IPS-NIHi11 (cell line): ENCODE measurements around the gene VSTM2B.

Experiments
- DNase-seq: peaks from one replicate; pipeline ENCODE4 v3.0.0; 2012; ENCODE audit warnings: mixed read lengths, low spot score

Gene VSTM2B

GRCh38 chr19:29515706-29516357 is 10.0 kb upstream of the VSTM2B start:
- DNase-seq, result no peak

- DNase-seq, result no peak
Observed at GRCh38 chr19:29516358-29516725, 9.5 kb upstream of the VSTM2B start.

- no peak for DNase-seq
Observed at GRCh38 chr19:29516821-29517395, 8.9 kb upstream of the VSTM2B start.

GRCh38 chr19:29517412-29517811 is 8.4 kb upstream of the VSTM2B start:
- DNase-seq, result no peak

GRCh38 chr19:29517946-29518345 is 7.8 kb upstream of the VSTM2B start:
- no peak for DNase-seq

- no peak for DNase-seq
Observed at GRCh38 chr19:29519146-29519545, 6.6 kb upstream of the VSTM2B start.

- DNase-seq, result no peak
Observed at GRCh38 chr19:29519931-29520330, 5.9 kb upstream of the VSTM2B start.

GRCh38 chr19:29520390-29520789 is 5.4 kb upstream of the VSTM2B start:
- no peak for DNase-seq

GRCh38 chr19:29521291-29522075 is 4.3 kb upstream of the VSTM2B start:
- no peak for DNase-seq

GRCh38 chr19:29523568-29523967 is 2.2 kb upstream of the VSTM2B start:
- DNase-seq, result no peak

- peak; percentile 52 for DNase-seq
Observed at GRCh38 chr19:29524201-29524911, 1.4 kb upstream of the VSTM2B start.

- peak; percentile 55 for DNase-seq
Observed at GRCh38 chr19:29524912-29525831, 622 bp upstream of the VSTM2B start.

- DNase-seq, result peak; percentile 54
Observed at GRCh38 chr19:29526730-29527499, 1.1 kb downstream of the VSTM2B start.

- no peak for DNase-seq
Observed at GRCh38 chr19:29527500-29528328, 1.9 kb downstream of the VSTM2B start.

GRCh38 chr19:29528350-29528945 is 2.7 kb downstream of the VSTM2B start:
- peak; percentile 88 for DNase-seq

GRCh38 chr19:29528946-29529645 is 3.3 kb downstream of the VSTM2B start:
- no peak for DNase-seq

GRCh38 chr19:29529646-29530539 is 4.1 kb downstream of the VSTM2B start:
- peak; percentile 74 for DNase-seq
